Mucosa of rectum (tissue), 2 donors: Measurements from ENCODE around the gene KCNT1.

ENCODE experiments used
- H3K27ac ChIP-seq, 2 donors: one replicate each; pipeline ENCODE4 v1.7.0; 2013; ENCODE audit warnings: inconsistent platforms in 2 of 2, low read depth in 2 of 2, low read length in 2 of 2
- H3K27me3 ChIP-seq, 2 donors: one replicate each; pipeline ENCODE4 v1.7.0; 2013; ENCODE audit warnings: low read length in 2 of 2; ENCODE audit not compliant: control insufficient read depth in 2 of 2, insufficient read depth in 2 of 2
- H3K36me3 ChIP-seq, 2 donors: one replicate each; pipeline ENCODE4 v1.7.0; 2013; ENCODE audit warnings: low read length in 2 of 2; ENCODE audit not compliant: control insufficient read depth in 2 of 2, insufficient read depth in 2 of 2
- H3K4me1 ChIP-seq, 2 donors: one replicate each; pipeline ENCODE4 v1.7.0; 2013; ENCODE audit warnings: low read length in 2 of 2, mild to moderate bottlenecking in 1 of 2; ENCODE audit not compliant: control insufficient read depth in 2 of 2, insufficient read depth in 2 of 2
- H3K4me3 ChIP-seq, 2 donors: one replicate each; pipeline ENCODE4 v1.7.0; 2013; ENCODE audit warnings: low read length in 2 of 2
- H3K9ac ChIP-seq, 2 donors: one replicate each; pipeline ENCODE4 v1.7.0; 2013; ENCODE audit warnings: low read length in 2 of 2, low read depth in 1 of 2, mild to moderate bottlenecking in 1 of 2
- H3K9me3 ChIP-seq, 2 donors: one replicate each; pipeline ENCODE4 v1.7.0; 2013; ENCODE audit warnings: low read length in 2 of 2; ENCODE audit not compliant: control insufficient read depth in 2 of 2
- donor health status: healthy.
- donor health status: Normal muscosa, but diverticular disease.

KCNT1 gene

DNA sequence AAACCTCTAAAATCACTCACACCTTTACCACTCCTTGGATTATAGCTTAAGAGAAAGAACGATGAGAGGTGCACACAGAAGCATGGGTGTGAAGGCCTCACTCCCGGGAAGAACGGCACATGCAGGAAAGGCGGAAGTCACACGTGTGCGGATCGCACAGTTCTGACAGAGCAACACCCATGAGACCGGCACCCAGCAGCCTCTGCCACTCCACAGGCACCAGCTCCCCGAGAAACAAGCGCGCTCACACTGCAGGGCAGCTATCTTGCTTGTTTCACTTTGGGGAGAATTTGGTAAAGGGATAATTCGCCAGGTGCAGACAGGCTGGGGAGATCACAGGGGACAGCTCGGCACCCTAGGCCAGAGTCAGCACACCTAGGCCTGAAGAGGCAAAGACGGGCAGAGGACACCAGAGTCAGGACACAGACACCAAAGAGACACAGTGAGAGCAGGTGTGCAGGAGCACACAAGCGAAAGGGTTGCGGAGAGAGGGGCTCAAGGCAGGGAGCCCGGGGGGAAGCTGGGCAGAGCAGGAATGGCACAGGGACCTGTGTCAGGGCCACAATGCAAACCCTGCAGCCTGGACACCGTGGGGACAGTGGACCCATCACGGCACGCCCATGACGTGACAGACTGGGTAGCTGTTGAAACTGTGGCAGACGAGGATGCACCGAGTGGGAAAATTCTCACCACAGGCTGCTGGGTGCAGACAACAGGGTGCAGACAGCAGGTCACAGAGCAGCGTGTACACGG, 123.6 kb downstream of the KCNT1 start:
- H3K36me3 ChIP-seq = peaks cover 26 to 41% of the 10 kb centered on the region in 2 donors
- H3K4me3 ChIP-seq = no peak overlapping the region
- H3K9me3 ChIP-seq = peaks cover 0 to 3% of the 10 kb centered on the region in 2 donors
- no peak overlapping the region for H3K27ac ChIP-seq
- no peak overlapping the region for H3K9ac ChIP-seq
- H3K27me3 ChIP-seq = no peaks in the 10 kb centered on the region
- no peaks in the 10 kb centered on the region for H3K4me1 ChIP-seq

DNA sequence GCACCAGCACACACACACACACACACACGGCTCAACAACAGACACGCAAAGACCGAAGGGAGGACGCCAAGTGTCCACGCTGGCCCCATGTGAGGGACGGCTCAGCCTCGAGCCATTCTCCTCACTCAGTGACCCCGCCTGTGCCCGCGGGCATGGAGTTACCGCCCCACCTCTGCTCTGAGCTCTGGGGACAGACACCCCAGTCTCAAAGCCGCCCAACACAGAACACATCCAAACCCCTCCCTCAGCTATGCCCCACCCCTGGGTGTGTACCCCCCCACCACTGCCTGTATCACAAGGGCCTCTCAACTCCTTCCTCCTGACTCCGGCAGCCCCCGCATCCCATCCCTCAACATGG, 124.2 kb downstream of the KCNT1 start:
- no peak overlapping the region for H3K9ac ChIP-seq

DNA sequence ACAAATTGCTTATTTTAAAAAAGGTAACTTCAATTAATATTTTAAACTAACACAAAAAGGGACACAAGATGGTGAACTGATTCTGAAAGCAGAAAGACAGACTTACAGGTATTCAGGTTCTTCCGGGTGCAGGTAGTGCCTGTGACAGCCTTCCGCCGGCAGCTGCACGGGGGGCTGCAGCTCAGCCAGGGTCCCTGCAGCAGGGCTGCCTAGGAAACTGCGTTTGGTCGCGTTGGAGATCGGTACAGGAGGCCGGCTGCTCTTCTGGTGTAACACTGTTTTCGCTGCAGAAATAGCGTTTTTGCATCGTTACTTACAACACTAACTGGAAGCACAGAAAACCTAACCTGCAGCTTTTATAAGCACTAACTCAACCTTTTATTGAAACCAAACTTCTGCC, 125.3 kb downstream of the KCNT1 start:
- H3K27ac ChIP-seq = no peak overlapping the region
- H3K27me3 ChIP-seq = no peaks in the 10 kb centered on the region
- no peaks in the 10 kb centered on the region for H3K4me1 ChIP-seq
- H3K4me3 ChIP-seq = no peak overlapping the region
- H3K9me3 ChIP-seq = peaks cover 0 to 3% of the 10 kb centered on the region in 2 donors
- no peak overlapping the region for H3K9ac ChIP-seq
- H3K36me3 ChIP-seq = peaks cover 16 to 25% of the 10 kb centered on the region in 2 donors

More for the DNA sequence above, 124.2 kb downstream of the KCNT1 start:
- peaks cover 26 to 36% of the 10 kb centered on the region in 2 donors for H3K36me3 ChIP-seq
- no peak overlapping the region for H3K27ac ChIP-seq
- H3K27me3 ChIP-seq = no peaks in the 10 kb centered on the region
- H3K4me3 ChIP-seq = no peak overlapping the region
- H3K9me3 ChIP-seq = peaks cover 0 to 3% of the 10 kb centered on the region in 2 donors
- no peaks in the 10 kb centered on the region for H3K4me1 ChIP-seq

DNA sequence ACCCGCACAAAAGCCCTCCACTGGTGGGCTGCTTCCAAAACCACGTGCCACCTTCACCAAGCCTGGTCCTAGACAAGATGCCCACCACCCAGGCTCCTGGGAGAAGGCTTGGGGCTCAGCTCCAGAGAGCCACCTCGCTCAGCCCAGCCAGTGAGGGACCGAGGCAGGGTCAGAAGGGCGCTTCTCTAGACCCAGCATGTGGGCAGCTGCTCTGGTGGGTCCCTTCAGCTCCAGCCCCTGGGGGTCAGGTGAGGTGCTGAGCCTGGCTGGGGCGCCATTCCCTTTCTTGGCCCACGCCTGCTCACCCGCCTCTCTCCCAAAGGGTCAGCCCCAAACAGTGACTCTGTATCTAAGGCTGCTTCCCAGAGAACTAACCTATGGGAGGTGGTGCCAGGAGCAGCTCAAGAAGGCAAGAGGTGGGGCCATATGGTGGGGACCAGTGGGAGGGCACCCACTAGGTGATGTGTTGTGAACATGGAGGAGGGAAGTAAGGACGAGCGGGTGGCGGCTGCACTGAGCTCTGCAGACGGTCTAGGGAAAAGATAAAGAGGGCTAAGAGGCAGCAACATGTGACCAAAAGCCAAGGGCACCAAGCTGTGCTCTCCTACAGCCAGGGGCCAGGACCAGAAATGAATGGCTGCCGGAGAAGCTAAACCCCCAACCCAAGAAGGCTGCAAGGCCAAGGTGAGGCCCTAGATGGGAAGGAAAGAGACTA, 126.0 kb downstream of the KCNT1 start:
- peaks cover 9 to 18% of the 10 kb centered on the region in 2 donors for H3K36me3 ChIP-seq
- peaks cover 0 to 3% of the 10 kb centered on the region in 2 donors for H3K9me3 ChIP-seq
- no peaks in the 10 kb centered on the region for H3K27me3 ChIP-seq
- no peak overlapping the region for H3K27ac ChIP-seq
- no peaks in the 10 kb centered on the region for H3K4me1 ChIP-seq
- no peak overlapping the region for H3K4me3 ChIP-seq
- no peak overlapping the region for H3K9ac ChIP-seq

DNA sequence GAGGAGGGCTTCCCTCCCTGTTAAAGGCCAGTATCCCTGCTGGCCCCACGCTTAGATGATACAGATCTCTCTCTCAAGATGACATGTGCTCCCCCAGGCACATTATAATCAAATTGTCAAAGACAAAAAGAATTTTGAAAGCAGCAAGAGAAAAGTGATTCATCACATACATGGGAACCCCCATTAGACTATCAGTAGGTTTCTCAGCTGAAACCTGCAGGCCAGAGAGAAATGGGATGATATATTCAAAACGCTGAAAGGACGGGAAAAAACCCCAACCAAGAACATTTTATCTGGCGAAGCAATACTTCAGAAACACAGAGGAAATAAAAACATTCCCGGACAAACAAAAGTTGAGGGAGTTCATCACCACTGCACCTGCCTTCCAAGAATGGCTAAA, 126.7 kb downstream of the KCNT1 start:
- no peaks in the 10 kb centered on the region for H3K27me3 ChIP-seq
- H3K4me3 ChIP-seq = no peak overlapping the region
- no peaks in the 10 kb centered on the region for H3K4me1 ChIP-seq
- H3K27ac ChIP-seq = no peak overlapping the region
- H3K9me3 ChIP-seq = peaks cover 0 to 3% of the 10 kb centered on the region in 2 donors
- no peak overlapping the region for H3K9ac ChIP-seq
- H3K36me3 ChIP-seq = peaks cover 5 to 13% of the 10 kb centered on the region in 2 donors

DNA sequence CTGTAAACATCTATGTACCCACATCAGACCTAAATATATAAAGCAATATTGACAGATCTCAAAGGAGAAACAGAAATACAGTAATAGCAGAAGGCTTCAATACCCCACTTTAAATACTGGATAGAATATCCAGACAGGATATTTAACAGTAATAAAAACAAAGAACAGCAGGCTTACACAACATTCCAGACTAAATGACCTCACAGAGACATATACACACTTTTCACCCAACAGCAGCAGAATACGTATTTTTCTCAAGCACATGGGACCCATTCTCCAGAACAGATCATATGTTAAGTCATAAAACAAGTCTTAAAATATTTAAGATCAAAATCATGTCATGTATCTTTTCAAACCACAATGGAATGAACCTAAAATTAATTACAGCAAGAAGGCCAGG, 128.5 kb downstream of the KCNT1 start:
- H3K27me3 ChIP-seq = no peaks in the 10 kb centered on the region
- no peak overlapping the region for H3K4me3 ChIP-seq
- no peaks in the 10 kb centered on the region for H3K4me1 ChIP-seq
- H3K9me3 ChIP-seq = peaks cover 0 to 3% of the 10 kb centered on the region in 2 donors
- no peak overlapping the region for H3K27ac ChIP-seq
- no peak overlapping the region for H3K9ac ChIP-seq
- H3K36me3 ChIP-seq = peaks cover 0 to 5% of the 10 kb centered on the region in 2 donors

DNA sequence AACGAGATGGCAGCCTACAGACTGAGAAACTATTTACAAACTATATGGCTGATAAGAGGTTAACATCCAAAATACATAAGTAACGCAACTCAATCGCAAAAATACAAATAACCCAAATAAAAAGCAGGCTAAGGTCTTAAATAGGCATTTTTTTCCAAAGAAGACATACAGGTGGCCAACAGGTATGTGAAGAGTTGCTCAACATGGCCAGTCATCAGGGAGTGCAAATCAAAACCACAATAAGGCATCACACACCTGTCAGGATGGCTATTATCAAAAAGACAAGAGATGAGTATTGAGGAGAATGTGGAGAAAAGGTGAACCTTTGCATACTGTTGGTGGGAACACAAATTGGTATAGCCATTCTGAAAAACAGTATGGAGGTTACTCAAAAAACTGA, 131.9 kb downstream of the KCNT1 start:
- Histone ChIP-seq H3K27ac (no peak overlapping the region), H3K27me3 (no peaks in the 10 kb centered on the region), H3K9ac (no peak overlapping the region), H3K4me3 (no peak overlapping the region), H3K4me1 (no peaks in the 10 kb centered on the region), H3K9me3 (peaks cover 0 to 3% of the 10 kb centered on the region in 2 donors), H3K36me3 (no peaks in the 10 kb centered on the region)

DNA sequence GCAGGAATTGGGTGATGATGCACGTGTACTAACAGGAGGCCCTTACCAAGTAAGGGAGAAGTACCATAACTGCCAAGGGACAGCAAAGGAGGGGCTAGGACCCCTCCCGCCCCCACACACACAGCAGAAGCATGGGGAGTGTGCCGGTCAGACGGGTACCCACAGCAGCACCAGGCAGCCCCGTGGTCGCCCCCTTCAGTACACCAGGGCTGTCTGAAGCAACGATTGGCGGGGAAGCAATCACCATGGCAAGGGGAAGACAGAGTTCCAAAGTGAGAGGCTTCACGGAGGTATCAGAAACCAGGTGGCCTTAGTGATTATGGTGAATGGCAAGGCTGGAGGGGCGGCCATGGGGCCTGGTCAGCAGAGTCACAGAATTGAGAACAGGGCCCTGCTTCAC, 133.1 kb downstream of the KCNT1 start:
- Histone ChIP-seq H3K27ac (no peak overlapping the region), H3K27me3 (no peaks in the 10 kb centered on the region), H3K36me3 (no peaks in the 10 kb centered on the region)

DNA sequence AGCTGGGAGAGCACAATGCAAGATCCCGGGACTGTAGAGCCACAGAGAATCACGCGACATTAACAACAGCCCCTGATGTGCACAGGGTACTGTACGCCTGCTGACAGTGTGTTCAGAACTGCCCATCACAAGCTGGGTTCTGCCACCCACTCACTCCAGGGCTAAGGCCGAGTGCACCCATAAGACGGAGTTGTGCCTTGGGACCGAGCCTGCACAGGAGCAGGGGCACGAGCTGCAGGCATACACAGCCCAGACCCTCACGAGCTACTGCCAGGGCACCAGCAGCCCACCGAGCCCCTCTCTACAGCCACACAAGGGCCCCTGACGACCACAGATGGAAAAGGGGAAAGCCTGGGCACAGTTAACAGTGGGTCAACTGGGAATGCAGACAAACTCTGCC, 137.5 kb downstream of the KCNT1 start:
- Histone ChIP-seq H3K9ac (no peak overlapping the region), H3K4me1 (no peaks in the 10 kb centered on the region), H3K9me3 (no peaks in the 10 kb centered on the region), H3K4me3 (no peak overlapping the region), H3K27me3 (no peaks in the 10 kb centered on the region), H3K27ac (no peak overlapping the region), H3K36me3 (no peaks in the 10 kb centered on the region)

More for the DNA sequence above, 133.1 kb downstream of the KCNT1 start:
- Histone ChIP-seq H3K4me1 (no peaks in the 10 kb centered on the region), H3K9ac (no peak overlapping the region), H3K9me3 (no peaks in the 10 kb centered on the region), H3K4me3 (no peak overlapping the region)

DNA sequence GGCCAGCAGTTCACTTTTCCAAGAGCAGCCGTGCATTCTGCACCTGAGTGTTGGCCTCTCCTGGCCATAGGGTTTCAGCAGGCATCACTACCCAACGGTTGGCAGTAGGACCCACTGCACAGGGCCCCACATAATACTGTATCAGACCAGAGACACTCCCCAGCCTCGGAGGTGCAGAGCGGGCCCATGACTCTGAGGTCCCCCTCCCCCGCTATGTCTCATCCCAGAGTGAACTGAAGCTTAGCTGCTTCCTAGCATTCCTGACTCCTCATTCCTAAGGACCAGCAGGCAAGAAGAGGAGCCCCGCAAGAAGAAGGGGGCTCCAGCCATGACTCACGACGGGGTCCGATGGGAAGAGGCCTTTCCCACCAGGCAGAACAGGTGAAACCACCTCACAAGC, 138.1 kb downstream of the KCNT1 start:
- no peak overlapping the region for H3K27ac ChIP-seq
- no peaks in the 10 kb centered on the region for H3K36me3 ChIP-seq

More for the DNA sequence above, 138.1 kb downstream of the KCNT1 start:
- H3K9ac ChIP-seq = no peak overlapping the region
- H3K9me3 ChIP-seq = no peaks in the 10 kb centered on the region
- H3K4me3 ChIP-seq = no peak overlapping the region
- H3K27me3 ChIP-seq = no peaks in the 10 kb centered on the region
- H3K4me1 ChIP-seq = no peaks in the 10 kb centered on the region
